ENCODE measurements around the gene PTHLH.

PTHLH gene

DNA sequence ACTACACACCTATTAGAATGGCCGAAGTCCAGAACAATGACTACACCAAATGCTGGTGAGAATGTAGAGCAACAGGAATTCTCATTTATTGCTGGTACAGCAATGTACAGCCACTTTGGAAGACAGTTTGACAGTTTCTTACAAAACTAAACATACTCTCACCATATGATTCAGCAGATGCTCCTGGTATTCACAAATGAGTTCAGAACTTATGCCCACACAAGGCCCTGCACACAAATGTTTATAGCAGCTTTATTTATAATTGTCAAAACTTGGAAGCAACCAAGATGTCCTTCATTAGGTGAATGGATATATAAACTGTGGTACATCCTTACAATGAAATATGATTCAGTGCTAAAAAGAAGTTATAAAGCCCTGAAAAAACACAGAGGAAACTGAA, 38.3 kb downstream of the PTHLH start:
- DNase-seq: no peak

DNA sequence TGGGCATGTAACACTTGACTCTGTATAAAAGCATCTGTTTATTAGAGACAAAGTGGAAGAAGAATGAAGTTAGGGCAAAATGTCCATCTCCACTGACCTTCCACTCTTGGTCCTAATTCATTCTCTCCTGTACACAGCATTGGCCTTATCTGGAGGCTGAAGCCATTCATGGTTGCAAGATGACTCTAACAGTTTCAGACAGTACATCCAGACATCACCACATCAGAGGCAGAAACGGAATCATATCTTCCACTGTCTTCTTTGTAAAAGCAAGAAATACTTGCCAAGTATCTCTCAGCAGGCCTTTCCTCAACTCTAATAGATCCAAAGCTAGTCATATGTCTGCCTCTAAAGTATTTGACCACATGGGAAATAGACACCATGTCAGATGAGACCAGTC, 41.1 kb downstream of the PTHLH start:
- no peak for DNase-seq

DNA sequence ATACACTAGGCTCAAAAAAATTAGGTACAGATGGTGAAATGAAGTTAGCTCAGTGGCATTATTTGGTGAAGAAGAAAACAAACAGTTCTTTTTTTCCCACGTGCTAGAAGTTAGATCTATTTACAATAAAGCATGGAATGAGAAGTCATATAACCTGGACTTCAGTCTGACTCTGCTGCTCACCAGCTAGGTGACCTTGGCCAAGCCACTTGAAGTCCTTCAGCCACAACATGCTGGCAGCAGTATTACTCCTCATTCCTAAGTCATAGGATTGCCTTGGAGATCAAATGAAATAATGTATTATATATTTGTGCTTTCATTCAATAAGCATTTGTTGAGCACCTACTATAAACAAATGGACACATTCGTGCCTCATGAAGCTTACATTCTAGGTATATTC, 45.2 kb downstream of the PTHLH start:
- DNase-seq: no peak

DNA sequence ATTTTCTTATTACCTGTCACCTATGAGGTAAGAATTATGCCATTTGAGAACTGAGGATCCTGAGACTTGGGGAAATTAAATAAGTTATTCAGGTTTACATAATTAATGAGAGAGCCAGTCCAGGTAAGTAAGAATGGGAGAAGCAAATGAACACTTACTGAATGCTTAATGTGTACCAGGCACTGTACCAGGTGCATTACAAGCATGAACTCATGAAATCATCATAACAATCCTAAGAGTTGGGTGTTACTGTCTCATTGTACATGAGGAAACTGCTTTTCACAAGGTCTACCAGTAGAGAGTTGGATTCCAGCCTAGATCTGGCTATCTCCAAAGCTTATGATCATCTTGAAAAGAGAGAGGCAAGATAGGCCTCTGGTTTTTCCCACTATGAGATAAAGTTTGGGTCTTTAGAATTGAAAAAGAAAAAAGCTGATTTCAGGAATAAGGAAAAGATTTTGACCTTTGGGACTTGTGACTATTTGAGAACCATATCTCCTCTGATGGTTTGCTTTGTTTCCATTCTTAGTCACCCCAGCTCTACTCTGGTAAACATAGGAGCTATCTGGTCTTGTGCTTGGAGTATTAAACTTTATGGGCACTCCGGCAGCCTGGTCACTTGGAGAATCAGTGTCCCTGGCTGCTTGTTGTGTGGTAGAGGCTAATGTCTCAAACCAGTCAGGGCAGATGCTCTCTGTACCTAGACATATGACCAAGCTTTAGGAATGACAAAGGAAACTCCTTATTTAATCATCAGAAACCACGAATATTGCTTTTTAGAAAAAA, 48.0 kb downstream of the PTHLH start:
- no peak for DNase-seq

DNA sequence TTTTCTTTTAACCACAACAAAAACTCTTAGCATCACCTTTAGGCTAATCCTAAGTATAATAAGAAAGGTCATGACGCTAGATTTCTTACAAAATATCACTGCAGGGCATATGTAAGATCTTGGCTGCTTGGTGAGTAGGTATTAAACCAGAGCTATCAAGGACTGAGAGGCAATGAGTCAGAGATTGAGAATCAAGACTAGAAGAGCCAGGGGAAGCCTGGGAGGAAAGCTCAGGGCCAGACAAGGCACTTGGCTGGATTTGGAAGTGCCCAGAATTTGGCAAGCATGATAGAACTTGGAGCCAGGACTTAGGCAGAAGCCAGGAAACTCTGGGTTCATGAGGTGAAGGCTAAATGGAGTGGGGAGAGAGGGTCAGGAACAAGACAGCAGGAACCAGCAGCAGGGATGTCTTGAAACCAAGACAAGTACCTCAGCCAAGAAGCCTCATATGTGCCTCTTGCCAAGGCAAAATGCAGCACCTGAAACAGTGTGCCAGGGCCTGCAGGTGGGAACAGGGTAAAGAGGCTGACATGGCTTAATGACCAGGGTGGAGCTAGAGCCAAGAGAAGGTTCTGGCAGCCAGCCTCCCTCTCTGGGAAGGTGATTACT, 49.9 kb downstream of the PTHLH start:
- no peak for DNase-seq

DNA sequence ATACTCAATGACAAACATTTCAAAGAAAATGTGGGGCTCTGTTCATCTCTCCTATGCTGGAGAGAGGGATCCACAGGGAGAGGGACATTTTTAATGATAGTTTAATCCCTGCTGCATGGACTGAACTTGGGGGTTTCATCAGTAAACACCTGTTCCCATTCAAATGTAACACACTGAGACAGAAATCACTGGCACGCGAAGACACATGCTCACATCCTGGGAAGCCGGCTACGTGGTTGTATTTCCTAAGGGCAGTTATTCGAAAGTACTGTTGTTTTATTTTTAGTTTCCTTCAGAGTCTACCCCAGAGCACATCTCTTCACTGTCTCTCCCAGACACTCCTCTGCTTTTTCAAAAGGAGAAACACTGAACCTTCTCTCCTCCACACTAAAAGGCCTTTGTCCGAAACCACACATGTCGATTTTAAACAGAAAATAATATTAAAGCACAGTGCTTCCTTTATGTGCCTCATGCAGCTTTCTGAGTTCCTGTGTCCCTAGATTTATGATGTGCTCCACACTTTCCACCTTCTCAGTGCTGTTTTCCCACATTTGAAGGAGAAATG, 52.8 kb downstream of the PTHLH start:
- no peak for DNase-seq

DNA sequence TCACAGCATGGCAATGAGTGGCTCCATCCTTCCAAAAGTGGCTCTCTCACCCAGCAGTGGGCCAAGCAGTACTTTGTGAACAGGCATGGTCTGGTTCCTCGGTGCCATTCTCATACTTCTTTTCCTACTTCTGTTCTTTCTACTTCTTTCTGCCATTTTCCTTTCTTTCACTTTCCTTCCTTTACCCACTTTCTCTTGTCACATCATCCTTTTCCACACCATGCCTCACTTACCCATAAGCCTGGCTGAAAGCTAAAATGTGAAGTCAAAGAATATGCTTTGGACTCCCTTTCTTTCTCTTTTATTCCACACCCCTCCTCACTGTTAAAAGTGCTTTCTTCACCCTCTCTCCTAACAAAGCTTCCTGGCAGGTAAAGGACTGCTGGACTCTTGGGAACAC, 57.0 kb downstream of the PTHLH start:
- no peak for DNase-seq

DNA sequence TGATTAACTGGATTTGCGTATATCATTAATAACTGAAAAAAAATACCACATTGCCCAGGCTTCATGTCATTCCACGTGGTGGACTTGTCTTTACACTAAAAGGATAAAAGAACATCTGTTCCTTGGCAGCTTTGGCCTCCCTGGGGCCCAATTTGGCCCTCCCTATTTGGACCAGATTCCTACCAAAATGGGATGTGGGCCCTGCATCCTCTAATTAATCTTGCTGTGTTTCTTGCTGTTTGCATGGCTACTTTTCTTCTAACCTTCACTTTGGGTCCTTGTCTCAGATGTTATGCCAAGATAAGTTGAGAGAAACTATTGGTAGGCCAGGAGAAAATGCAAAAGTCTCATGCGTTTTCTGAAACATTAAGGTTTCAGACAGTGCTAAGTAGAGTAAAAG, 57.5 kb downstream of the PTHLH start:
- no peak for DNase-seq

DNA sequence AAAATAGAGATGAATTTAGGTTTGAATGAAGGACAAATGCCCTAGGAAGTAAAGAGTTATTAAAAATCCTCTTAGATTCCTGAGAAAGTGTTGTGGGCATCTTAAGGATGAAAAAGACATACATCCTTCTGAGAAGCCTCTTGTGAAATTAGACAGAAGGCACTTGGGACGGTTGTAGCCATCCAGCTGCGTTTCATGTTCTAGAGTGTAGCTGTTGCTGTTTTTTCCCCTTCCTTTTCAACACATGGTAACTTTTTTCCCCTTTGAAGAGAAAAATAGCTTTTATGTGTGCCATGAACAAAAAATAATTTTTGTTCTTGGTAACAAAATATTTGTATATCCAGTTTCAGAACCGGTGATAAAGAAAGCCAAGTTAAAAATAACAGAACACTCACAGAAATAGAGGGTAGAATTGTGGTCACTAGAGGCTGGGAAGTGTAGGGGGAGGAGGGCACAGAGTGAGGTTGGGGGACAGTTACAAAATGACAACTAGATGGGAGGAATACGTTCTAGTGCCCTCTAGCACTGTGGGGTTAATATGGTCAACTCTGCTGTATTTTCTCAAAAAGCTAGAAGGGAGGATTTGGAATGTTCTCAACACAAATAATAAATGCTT, 58.4 kb downstream of the PTHLH start:
- no peak for DNase-seq

DNA sequence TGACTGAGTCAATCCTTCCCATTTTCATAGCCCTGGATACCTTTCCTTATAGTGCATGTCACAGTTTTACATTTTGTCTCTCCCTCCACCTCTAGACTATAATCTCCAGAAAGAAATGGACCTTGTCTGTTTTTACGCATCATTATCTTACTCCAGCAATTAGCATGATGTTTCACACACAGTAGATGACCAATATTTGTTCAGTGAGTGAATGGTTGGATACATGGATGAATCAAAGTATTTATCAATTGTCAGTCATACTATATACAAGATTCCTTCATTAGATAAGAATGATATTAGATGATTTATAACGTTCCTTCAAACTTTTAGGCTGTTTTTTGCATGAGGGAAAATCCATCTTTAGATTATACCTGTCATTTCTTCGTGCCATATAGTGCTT, 61.1 kb downstream of the PTHLH start:
- DNase-seq: no peak
